DOHH2 (cell line): ENCODE results near the gene CTPS2.
"Not testable (repeated sequence)": the region's sequence is repeated elsewhere in the genome, so short reads cannot be mapped to it uniquely, and the experiment has no call there.

Experiments
- H3F3A ChIP-seq: fragments of 200-600 bp; sonication (generic), shearing (Covaris generic); 2 replicates; pipeline ENCODE4 v1.6.0; 2016; ENCODE audit warnings: antibody characterized with exemption, mild to moderate bottlenecking; ENCODE audit not compliant: control insufficient read depth, insufficient read depth
- H3K27ac ChIP-seq: fragments of 200-600 bp; sonication (generic); 2 replicates; pipeline ENCODE4 v1.5.1; 2014; ENCODE audit warnings: low read depth, mild to moderate bottlenecking, low read length, moderate library complexity
- H3K27me3 ChIP-seq: fragments of 200-600 bp; sonication (generic); 2 replicates; pipeline ENCODE4 v1.6.1; 2014; ENCODE audit warnings: mild to moderate bottlenecking, low read length, mixed read lengths; ENCODE audit not compliant: control insufficient read depth
- H3K36me3 ChIP-seq: fragments of 200-600 bp; sonication (generic); 2 replicates; pipeline ENCODE4 v1.6.1; 2014; ENCODE audit warnings: mild to moderate bottlenecking, low read length, moderate library complexity, mixed read lengths; ENCODE audit not compliant: control insufficient read depth
- H3K4me1 ChIP-seq: fragments of 200-600 bp; sonication (generic); 2 replicates; pipeline ENCODE4 v1.6.1; 2014; ENCODE audit warnings: mild to moderate bottlenecking, low read length, mixed read lengths; ENCODE audit not compliant: control insufficient read depth
- H3K4me2 ChIP-seq: fragments of 200-600 bp; sonication (generic); 2 replicates; pipeline ENCODE4 v1.6.0; 2014; ENCODE audit warnings: mild to moderate bottlenecking, low read length, moderate library complexity
- H3K4me3 ChIP-seq: fragments of 200-600 bp; sonication (generic); 2 replicates; pipeline ENCODE4 v1.5.1; 2014; ENCODE audit warnings: mild to moderate bottlenecking, low read length, mixed read lengths
- H3K79me2 ChIP-seq: fragments of 200-600 bp; sonication (generic); 2 replicates; pipeline ENCODE4 v1.6.1; 2014; ENCODE audit warnings: mild to moderate bottlenecking, low read length, mixed read lengths; ENCODE audit not compliant: control insufficient read depth
- H3K9me2 ChIP-seq: fragments of 200-600 bp; sonication (generic); replicated peaks from 2 replicates; pipeline ENCODE4 v1.6.1; 2014; ENCODE audit warnings: mild to moderate bottlenecking, low read length, mixed read lengths; ENCODE audit not compliant: control insufficient read depth
- H3K9me3 ChIP-seq: fragments of 200-600 bp; sonication (generic); 2 replicates; pipeline ENCODE4 v1.6.1; 2014; ENCODE audit warnings: antibody characterized with exemption, low read length, mixed read lengths; ENCODE audit not compliant: control insufficient read depth, insufficient read depth
- H4K20me1 ChIP-seq: fragments of 200-600 bp; sonication (generic); 2 replicates; pipeline ENCODE4 v1.6.0; 2014; ENCODE audit warnings: low read depth, mild to moderate bottlenecking, antibody characterized with exemption, low read length, moderate library complexity; ENCODE audit not compliant: control insufficient read depth, insufficient read depth
- EZH2phosphoT487 ChIP-seq: fragments of 200-600 bp; sonication (generic); IDR thresholded peaks from 2 replicates; pipeline ENCODE4 v1.6.1; 2017; ENCODE audit warnings: borderline replicate concordance, mild to moderate bottlenecking, antibody characterized with exemption, low read length, moderate library complexity, mixed read lengths
- TF ChIP-seq, protein P1 (sequence below): fragments of 200-600 bp; sonication (generic); IDR thresholded peaks from one replicate; pipeline ENCODE4 v1.5.1; 2014; ENCODE audit warnings: antibody characterized with exemption, mild to moderate bottlenecking, low read depth, low read length; ENCODE audit not compliant: poor library complexity, severe bottlenecking

CTPS2 gene

DNA sequence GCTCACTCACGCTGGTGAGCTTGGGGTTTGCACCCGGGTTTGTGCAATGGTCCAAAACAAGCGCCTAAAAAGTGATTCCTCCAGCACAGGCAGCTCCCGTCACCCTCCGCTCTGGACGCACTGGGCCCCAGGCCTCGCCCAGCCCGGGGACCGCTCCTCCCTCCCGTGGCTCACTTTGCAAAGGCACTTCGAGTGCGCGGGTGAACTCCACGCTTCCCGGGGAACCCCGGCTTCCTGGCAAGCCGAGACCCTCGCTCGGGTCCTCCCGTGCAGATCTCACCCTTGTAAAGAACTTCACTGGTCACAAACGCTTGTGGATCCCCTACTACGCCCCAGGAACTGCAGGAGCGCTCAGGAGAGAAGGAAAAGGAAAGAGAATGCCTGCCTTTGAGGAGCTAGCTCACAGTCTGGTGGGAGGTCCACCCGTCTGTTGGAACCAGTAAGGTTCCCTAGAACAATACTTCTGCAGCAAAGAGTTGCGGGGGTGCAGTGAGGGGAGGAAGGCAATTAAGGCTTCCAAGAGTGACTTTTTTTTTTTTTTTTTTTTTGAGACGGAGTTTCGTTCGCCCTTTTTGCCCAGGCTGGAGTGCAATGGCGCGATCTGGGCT, at the start of gene CTPS2:
TSS of gene CTPS2 (minus strand) at position 122 of the 608 bp plus-strand sequence. CDS start 9,767 bp downstream, outside the sequence.
- TF ChIP-seq EZH2phosphoT487, result no peak
- TF ChIP-seq, protein P1, sequence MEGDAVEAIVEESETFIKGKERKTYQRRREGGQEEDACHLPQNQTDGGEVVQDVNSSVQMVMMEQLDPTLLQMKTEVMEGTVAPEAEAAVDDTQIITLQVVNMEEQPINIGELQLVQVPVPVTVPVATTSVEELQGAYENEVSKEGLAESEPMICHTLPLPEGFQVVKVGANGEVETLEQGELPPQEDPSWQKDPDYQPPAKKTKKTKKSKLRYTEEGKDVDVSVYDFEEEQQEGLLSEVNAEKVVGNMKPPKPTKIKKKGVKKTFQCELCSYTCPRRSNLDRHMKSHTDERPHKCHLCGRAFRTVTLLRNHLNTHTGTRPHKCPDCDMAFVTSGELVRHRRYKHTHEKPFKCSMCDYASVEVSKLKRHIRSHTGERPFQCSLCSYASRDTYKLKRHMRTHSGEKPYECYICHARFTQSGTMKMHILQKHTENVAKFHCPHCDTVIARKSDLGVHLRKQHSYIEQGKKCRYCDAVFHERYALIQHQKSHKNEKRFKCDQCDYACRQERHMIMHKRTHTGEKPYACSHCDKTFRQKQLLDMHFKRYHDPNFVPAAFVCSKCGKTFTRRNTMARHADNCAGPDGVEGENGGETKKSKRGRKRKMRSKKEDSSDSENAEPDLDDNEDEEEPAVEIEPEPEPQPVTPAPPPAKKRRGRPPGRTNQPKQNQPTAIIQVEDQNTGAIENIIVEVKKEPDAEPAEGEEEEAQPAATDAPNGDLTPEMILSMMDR, result no peak
- Histone ChIP-seq H3K4me3 (peak within 1 kb of the TSS; percentile 93), H3K4me1 (peaks cover 36% of the 10 kb centered on the region), H4K20me1 (no peaks in the 10 kb centered on the region), H3F3A (0 out of 2 replicates have a peak, but pooled peaks cover 4% of the 10 kb centered on the region), H3K9me3 (no peaks in the 10 kb centered on the region), H3K79me2 (peaks cover 60% of the 10 kb centered on the region), H3K27ac (peak within 1 kb of the TSS; percentile 88), H3K36me3 (peaks cover 11% of the 10 kb centered on the region), H3K4me2 (peak within 1 kb of the TSS; percentile 67), H3K9me2 (no peaks in the 10 kb centered on the region), H3K27me3 (no peaks in the 10 kb centered on the region)

DNA sequence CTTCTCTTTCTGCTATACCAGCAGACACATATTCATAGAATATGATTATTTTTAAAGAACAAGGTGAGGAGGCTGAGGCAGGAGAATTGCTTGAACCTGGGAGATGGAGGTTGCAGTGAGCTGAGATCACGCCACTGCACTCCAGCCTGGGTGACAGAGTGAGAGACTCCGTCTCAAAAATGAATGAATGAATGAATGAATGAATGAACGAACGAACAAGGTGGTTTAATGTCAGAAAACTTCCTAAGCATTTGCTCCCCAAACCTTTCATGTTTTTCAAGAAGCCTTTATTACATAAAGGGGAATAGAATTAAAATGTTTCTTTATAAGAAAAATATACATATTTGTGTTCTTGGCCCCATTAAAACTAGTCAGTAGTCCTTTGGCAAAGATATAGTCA, 49.0 kb upstream of the CTPS2 start:
- H3F3A ChIP-seq, H3K4me2 ChIP-seq, H4K20me1 ChIP-seq, H3K4me1 ChIP-seq, H3K27ac ChIP-seq, H3K9me2 ChIP-seq, H3K27me3 ChIP-seq, H3K4me3 ChIP-seq, H3K9me3 ChIP-seq, H3K79me2 ChIP-seq: not testable (repeated sequence)
- peaks cover 20% of the 10 kb centered on the region for H3K36me3 ChIP-seq

DNA sequence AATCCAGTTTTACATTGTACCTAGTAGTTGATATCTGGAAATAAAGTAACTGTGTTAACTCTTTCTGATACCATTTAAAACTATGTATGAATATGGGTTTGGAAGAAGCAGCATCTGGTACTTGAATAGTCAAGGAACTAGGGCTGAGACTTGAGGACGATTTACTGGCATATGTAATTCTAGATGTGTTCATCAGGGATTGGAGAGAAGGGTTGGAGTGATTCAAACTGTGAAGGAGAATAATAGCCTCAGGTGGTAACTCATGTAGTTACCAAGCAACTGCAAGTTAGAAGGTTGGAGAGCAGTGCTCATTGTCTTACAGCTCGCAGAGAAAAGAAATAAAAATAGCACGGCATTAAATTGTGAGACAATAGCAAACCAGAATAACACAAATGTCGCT, 44.3 kb upstream of the CTPS2 start:
- H3K27me3 ChIP-seq, result no peaks in the 10 kb centered on the region
- no peak overlapping the region for H3K4me3 ChIP-seq
- H3K4me2 ChIP-seq, result no peak overlapping the region
- H3K9me3 ChIP-seq, result no peaks in the 10 kb centered on the region
- no peaks in the 10 kb centered on the region for H3K9me2 ChIP-seq
- TF ChIP-seq EZH2phosphoT487, result no peak
- TF ChIP-seq, protein P1, result no peak
- no peaks in the 10 kb centered on the region for H3F3A ChIP-seq
- no peaks in the 10 kb centered on the region for H4K20me1 ChIP-seq
- no peaks in the 10 kb centered on the region for H3K4me1 ChIP-seq
- peaks cover 36% of the 10 kb centered on the region for H3K36me3 ChIP-seq
- H3K79me2 ChIP-seq, result no peaks in the 10 kb centered on the region
- H3K27ac ChIP-seq, result no peak overlapping the region

- Histone ChIP-seq H3K36me3 (peaks cover 30% of the 10 kb centered on the region), H4K20me1 (no peaks in the 10 kb centered on the region), H3F3A (no peaks in the 10 kb centered on the region), H3K4me3 (no peak overlapping the region), H3K4me2 (no peak overlapping the region), H3K27me3 (no peaks in the 10 kb centered on the region), H3K27ac (no peak overlapping the region), H3K9me3 (no peaks in the 10 kb centered on the region), H3K9me2 (no peaks in the 10 kb centered on the region), H3K79me2 (no peaks in the 10 kb centered on the region), H3K4me1 (no peaks in the 10 kb centered on the region)
- TF ChIP-seq EZH2phosphoT487, result no peak
- TF ChIP-seq, protein P1, result no peak
These were observed 41.5 kb upstream of the CTPS2 start for GRCh38 chrX:16754019-16754418.
